Skeletal muscle tissue (tissue), 4 donors: ENCODE measurements around the gene ARHGEF1. TPM values are rescaled to one million over a fixed set of nuclear protein-coding genes. Genes with fewer than 3 reads are reported as not detected.

ENCODE experiments used
- H3K27ac ChIP-seq: one replicate; pipeline ENCODE4 v1.7.0; 2013; ENCODE audit warnings: mild to moderate bottlenecking, low read depth, low read length, inconsistent platforms
- H3K27me3 ChIP-seq, 3 donors: one replicate each; pipeline ENCODE4 v1.7.0; 2013; ENCODE audit warnings: low read length in 3 of 3; ENCODE audit not compliant: control insufficient read depth in 3 of 3, insufficient read depth in 3 of 3
- H3K36me3 ChIP-seq, 3 donors: one replicate each; pipeline ENCODE4 v1.7.0; 2013; ENCODE audit warnings: low read length in 3 of 3; ENCODE audit not compliant: control insufficient read depth in 3 of 3, insufficient read depth in 3 of 3
- H3K4me1 ChIP-seq, 3 donors: one replicate each; pipeline ENCODE4 v1.7.0; 2013; ENCODE audit warnings: low read length in 3 of 3, mild to moderate bottlenecking in 3 of 3; ENCODE audit not compliant: control insufficient read depth in 3 of 3, insufficient read depth in 3 of 3
- H3K4me3 ChIP-seq, 3 donors: one replicate each; pipeline ENCODE4 v1.7.0; 2013; ENCODE audit warnings: low read length in 3 of 3
- H3K9ac ChIP-seq, 3 donors: one replicate each; pipeline ENCODE4 v1.7.0; 2013; ENCODE audit warnings: low read length in 3 of 3, mild to moderate bottlenecking in 3 of 3, moderate library complexity in 2 of 3, low read depth in 1 of 3
- H3K9me3 ChIP-seq, 3 donors: one replicate each; pipeline ENCODE4 v1.7.0; 2013; ENCODE audit warnings: low read length in 3 of 3; ENCODE audit not compliant: control insufficient read depth in 3 of 3
- total RNA-seq: library from RNA; depleted of rRNA; stranded (reverse); fragments of >200 nt; gene quantifications from one replicate; pipeline ENCODE4 v1.2.3, GENCODE V29; 2014
- donor health status: Osteomylitis.

ARHGEF1 gene
- total RNA-seq, 1 donor from 2014 or later, result 13.6 TPM

- Histone ChIP-seq H3K9ac (no peak overlapping the region), H3K4me3 (no peak overlapping the region), H3K36me3 (peaks cover 38 to 46% (median 40%) of the 10 kb centered on the region in 3 donors), H3K9me3 (no peaks in the 10 kb centered on the region), H3K27me3 (no peaks in the 10 kb centered on the region), H3K4me1 (no peaks in the 10 kb centered on the region), H3K27ac (no peak overlapping the region)
These were observed 10.9 kb downstream of the ARHGEF1 start for GRCh38 chr19:41893899-41894298.

GRCh38 chr19:41894350-41894749 lies 11.4 kb downstream of the ARHGEF1 start:
- peaks cover 40 to 44% (median 42%) of the 10 kb centered on the region in 3 donors for H3K36me3 ChIP-seq
- no peaks in the 10 kb centered on the region for H3K9me3 ChIP-seq
- no peaks in the 10 kb centered on the region for H3K4me1 ChIP-seq
- no peak overlapping the region for H3K27ac ChIP-seq
- H3K9ac ChIP-seq, result no peak overlapping the region
- H3K27me3 ChIP-seq, result no peaks in the 10 kb centered on the region
- no peak overlapping the region for H3K4me3 ChIP-seq

GRCh38 chr19:41895745-41896580 lies 13.0 kb downstream of the ARHGEF1 start:
- Histone ChIP-seq H3K9ac (no peak overlapping the region), H3K27me3 (no peaks in the 10 kb centered on the region), H3K36me3 (peaks cover 42 to 49% (median 48%) of the 10 kb centered on the region in 3 donors)

GRCh38 chr19:41896581-41896942 lies 13.6 kb downstream of the ARHGEF1 start:
- Histone ChIP-seq H3K4me1 (no peaks in the 10 kb centered on the region), H3K4me3 (no peak overlapping the region), H3K36me3 (peaks cover 43 to 50% (median 48%) of the 10 kb centered on the region in 3 donors)

More at GRCh38 chr19:41895745-41896580, 13.0 kb downstream of the ARHGEF1 start:
- Histone ChIP-seq H3K9me3 (no peaks in the 10 kb centered on the region), H3K4me1 (no peaks in the 10 kb centered on the region), H3K4me3 (no peak overlapping the region), H3K27ac (no peak overlapping the region)

GRCh38 chr19:41897181-41897580 lies 14.2 kb downstream of the ARHGEF1 start:
- Histone ChIP-seq H3K27ac (no peak overlapping the region), H3K9ac (no peak overlapping the region), H3K36me3 (peaks cover 46 to 51% (median 48%) of the 10 kb centered on the region in 3 donors), H3K9me3 (no peaks in the 10 kb centered on the region), H3K27me3 (no peaks in the 10 kb centered on the region), H3K4me1 (no peaks in the 10 kb centered on the region), H3K4me3 (no peak overlapping the region)

More at GRCh38 chr19:41896581-41896942, 13.6 kb downstream of the ARHGEF1 start:
- no peak overlapping the region for H3K27ac ChIP-seq
- no peaks in the 10 kb centered on the region for H3K9me3 ChIP-seq
- no peak overlapping the region for H3K9ac ChIP-seq
- H3K27me3 ChIP-seq, result no peaks in the 10 kb centered on the region

- H3K36me3 ChIP-seq, result peaks cover 49 to 52% (median 51%) of the 10 kb centered on the region in 3 donors
These were observed 14.8 kb downstream of the ARHGEF1 start for GRCh38 chr19:41897820-41898219.

GRCh38 chr19:41898235-41898634 lies 15.3 kb downstream of the ARHGEF1 start:
- Histone ChIP-seq H3K27me3 (no peaks in the 10 kb centered on the region), H3K9me3 (no peaks in the 10 kb centered on the region), H3K27ac (no peak overlapping the region), H3K4me1 (no peaks in the 10 kb centered on the region), H3K9ac (no peak overlapping the region), H3K4me3 (no peak overlapping the region), H3K36me3 (peaks cover 51 to 57% (median 53%) of the 10 kb centered on the region in 3 donors)

More at GRCh38 chr19:41897820-41898219, 14.8 kb downstream of the ARHGEF1 start:
- H3K27ac ChIP-seq, result no peak overlapping the region
- no peak overlapping the region for H3K9ac ChIP-seq
- H3K4me3 ChIP-seq, result no peak overlapping the region
- H3K9me3 ChIP-seq, result no peaks in the 10 kb centered on the region
- no peaks in the 10 kb centered on the region for H3K27me3 ChIP-seq
- no peaks in the 10 kb centered on the region for H3K4me1 ChIP-seq

- Histone ChIP-seq H3K9me3 (no peaks in the 10 kb centered on the region), H3K27me3 (no peaks in the 10 kb centered on the region), H3K4me1 (no peaks in the 10 kb centered on the region), H3K4me3 (no peak overlapping the region), H3K36me3 (peaks cover 59 to 67% (median 63%) of the 10 kb centered on the region in 3 donors), H3K9ac (no peak overlapping the region), H3K27ac (no peak overlapping the region)
These were observed 18.9 kb downstream of the ARHGEF1 start for GRCh38 chr19:41901707-41902360.

GRCh38 chr19:41902594-41902993 lies 19.6 kb downstream of the ARHGEF1 start:
- H3K9ac ChIP-seq, result no peak overlapping the region
- H3K36me3 ChIP-seq, result peaks cover 61 to 67% (median 63%) of the 10 kb centered on the region in 3 donors
- H3K27ac ChIP-seq, result no peak overlapping the region
- H3K9me3 ChIP-seq, result no peaks in the 10 kb centered on the region
- H3K4me1 ChIP-seq, result no peaks in the 10 kb centered on the region
- no peak overlapping the region for H3K4me3 ChIP-seq
- no peaks in the 10 kb centered on the region for H3K27me3 ChIP-seq
